NOMO-1 treated with DMSO at 0.1 percent for 48 hours (cell line): ENCODE results near the gene MAP3K14.
A peak's percentile ranks its signal among the peaks of the same experiment; 100 is the strongest.
"Not testable (repeated sequence)": the region's sequence is repeated elsewhere in the genome, so short reads cannot be mapped to it uniquely, and the experiment has no call there.

Experiments
- DNase-seq: peaks from one replicate; lab custom pipeline; 2025; ENCODE audit not compliant: unreplicated experiment; lab: John Stamatoyannopoulos, UW

MAP3K14 gene

DNA sequence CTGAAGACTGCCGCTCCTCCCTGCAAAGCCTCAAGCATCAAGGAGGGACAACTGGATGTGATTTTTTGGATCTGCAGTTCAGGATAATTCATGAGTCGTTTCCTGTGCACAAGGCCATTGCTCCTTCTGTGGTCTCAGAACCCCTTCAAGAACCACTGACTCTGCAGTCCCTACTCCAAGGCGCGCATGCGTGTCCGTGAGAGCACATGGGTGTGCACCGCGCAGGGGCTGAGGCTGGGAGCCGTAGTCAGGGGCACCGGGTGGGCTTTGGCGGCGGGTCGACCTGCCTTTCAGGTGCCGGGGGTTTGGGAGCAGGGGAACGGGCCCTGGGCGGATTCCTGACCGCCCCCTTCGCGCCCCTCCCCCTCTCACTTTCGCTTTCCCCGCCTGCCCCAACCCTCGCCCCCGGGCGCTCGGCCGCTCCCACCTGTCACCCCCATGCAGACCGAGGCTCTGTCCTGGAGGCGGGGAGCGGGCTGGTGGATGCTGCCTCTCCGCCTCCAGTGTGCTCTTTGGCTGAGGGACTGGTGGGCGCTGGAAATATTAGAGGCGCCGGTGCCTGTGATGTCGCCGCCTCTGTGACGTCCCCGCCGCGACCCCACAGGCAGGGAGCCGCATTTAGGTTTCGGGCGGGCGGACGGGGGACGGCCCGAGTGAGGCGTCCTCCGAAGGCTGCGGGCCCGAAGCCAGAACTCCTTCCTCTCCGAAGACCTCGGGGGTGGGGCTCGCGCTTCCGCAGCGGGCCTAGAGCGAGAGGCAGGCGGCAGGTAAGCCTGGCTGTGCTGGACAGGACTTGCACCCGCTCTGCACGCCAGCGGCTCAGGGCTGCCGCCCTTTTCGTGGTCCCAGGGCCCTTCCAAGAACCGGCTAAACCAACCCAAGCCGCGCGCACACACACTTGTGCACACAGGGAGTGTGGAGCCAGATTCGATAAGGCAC lies 55.0 kb downstream of the MAP3K14 start, which contains the start of gene SPATA32:
Gene SPATA32, minus strand, starts transcription at position 518 of the 939 bp plus-strand sequence. Its CDS starts 78 bp downstream, at position 440.
- DNase-seq: no peak

GRCh38 chr17:45260204-45260783 lies 56.5 kb downstream of the MAP3K14 start:
- no peak for DNase-seq

GRCh38 chr17:45258981-45259380 lies 57.8 kb downstream of the MAP3K14 start:
- peak; percentile 18 for DNase-seq

DNA sequence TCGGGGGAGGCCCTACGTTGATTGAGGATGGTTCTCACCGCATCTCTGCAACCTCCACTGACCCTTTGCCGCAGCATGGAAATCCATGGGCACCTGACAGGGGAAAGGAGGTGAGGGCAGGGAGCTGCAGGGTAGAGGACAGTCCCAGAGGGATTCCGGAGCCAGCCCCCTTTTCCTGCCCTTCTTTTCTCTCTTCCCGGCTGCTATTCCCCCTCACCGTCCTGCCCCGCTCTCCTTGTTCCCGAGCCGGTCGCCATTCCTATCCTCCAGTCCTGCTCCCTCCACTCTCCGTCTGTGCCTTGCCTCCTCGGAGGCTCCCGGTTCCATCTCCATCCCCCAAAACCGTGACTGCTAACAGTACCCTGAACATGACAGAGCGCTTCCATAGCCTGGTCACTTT lies 59.7 kb downstream of the MAP3K14 start:
- no peak for DNase-seq

GRCh38 chr17:45256114-45256966 lies 60.5 kb downstream of the MAP3K14 start:
- DNase-seq: no peak

GRCh38 chr17:45255358-45255757 lies 61.5 kb downstream of the MAP3K14 start:
- no peak for DNase-seq

GRCh38 chr17:45253879-45254278 lies 62.9 kb downstream of the MAP3K14 start:
- DNase-seq: no peak

GRCh38 chr17:45253237-45253636 lies 63.6 kb downstream of the MAP3K14 start:
- DNase-seq: not testable (repeated sequence)

GRCh38 chr17:45251931-45252330 lies 64.9 kb downstream of the MAP3K14 start:
- DNase-seq: no peak

DNA sequence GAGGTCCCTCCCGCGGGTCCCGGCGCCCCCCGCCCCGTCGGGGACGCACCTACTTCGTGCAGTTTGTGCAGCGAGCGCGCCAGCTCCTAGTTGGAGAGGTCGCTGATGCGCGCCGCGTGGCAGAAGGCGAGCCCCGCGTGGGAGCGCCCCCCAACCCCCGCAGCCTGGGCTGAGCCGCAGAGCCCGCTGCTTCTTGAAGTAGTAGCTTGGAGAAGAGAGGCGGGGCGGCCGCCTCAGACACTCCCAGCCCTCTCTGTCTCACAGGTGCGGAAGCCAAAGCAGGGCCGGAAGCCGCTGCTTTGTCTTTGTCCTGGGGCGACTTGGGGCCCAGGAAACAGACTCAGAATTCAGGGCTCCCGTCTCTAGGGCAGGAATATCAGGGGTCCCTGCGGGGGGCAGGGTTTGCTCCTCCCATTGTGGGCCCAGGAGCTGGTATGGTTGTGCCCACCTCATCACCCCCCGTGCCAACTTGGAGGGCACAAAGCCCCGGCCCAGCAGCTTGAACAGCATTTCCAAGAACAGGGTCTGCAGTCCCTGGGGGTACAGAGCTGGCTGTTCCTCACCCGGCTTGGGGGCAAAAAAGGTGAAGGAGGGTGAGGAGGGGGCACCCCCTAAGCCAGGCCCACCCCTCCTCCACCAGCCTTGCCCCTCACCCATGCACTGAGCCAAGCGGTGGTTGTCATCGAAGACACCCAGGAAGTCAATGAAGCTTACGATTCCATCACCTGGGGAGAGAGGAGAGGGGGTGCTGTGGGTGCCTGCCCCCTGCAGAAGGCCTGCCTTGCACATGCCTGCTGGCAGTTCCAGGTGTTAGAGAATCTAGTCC lies 68.5 kb downstream of the MAP3K14 start:
- peak; percentile 52 for DNase-seq

- peak; percentile 98 for DNase-seq
These were observed 69.2 kb downstream of the MAP3K14 start for GRCh38 chr17:45247429-45248131.

- no peak for DNase-seq
These were observed 69.9 kb downstream of the MAP3K14 start for GRCh38 chr17:45246861-45247428.

DNA sequence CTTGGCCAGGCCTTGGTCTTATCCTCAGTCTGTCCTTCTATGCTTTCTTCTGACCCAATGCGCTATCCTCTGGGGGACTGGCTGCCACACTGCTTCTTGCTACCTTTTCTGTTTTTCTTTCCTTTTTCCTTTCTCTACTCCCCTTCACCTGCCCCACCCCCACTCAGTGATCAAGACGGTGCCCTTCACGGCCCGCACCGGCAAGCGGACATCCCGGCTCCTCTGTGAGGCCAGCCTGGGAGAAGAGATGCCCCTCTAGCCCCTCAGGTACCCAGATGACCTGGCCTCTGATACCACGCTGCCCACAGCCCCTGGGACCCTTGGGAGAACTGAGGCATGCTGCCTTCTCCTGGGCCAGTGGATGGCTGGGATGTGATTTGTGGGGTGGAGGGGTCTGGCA lies 70.5 kb downstream of the MAP3K14 start:
- no peak for DNase-seq

DNA sequence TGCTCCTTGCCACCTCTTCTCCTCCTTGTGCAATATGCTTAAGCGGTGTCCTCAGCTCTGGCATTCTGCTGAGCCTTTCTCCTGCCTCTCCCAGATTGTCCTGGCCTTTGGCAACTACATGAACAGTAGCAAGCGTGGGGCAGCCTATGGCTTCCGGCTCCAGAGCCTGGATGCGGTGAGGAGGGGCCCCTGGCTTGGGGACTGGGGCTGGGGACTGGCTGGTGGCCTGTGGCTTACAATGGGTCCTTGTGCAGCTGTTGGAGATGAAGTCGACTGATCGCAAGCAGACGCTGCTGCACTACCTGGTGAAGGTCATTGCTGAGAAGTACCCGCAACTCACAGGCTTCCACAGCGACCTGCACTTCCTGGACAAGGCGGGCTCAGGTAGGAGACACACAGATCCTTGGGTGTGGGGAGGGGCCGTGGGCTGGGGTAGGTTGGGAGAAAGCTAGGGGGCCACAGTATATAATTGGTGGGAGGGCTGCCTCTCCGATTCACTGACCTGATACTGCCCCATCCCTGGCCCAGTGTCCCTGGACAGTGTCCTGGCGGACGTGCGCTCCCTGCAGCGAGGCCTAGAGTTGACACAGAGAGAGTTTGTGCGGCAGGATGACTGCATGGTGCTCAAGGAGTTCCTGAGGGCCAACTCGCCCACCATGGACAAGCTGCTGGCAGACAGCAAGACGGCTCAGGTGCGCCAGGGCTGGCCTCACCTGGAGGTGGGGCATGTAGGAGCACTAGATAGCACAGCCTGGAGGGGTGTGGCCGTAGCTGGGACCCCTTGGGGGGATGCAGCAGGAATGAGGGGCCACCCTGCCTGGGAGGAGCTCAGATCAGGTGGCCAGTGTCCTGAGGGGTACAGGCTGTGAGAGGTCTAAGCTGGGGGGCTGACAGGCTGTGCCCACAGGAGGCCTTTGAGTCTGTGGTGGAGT lies 71.8 kb downstream of the MAP3K14 start:
- no peak for DNase-seq

DNA sequence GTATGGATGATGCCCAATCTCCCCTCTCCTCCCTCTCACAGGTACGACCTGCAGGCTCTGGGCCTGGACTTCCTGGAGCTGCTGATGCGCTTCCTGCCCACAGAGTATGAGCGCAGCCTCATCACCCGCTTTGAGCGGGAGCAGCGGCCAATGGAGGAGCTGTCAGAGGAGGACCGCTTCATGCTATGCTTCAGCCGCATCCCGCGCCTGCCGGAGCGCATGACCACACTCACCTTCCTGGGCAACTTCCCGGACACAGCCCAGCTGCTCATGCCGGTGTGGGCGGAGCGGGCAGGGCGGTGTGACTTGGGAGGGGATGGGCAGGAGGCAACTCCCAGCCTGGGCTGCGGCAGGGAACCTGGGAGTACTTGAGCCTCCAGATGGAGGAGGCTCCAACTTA lies 73.1 kb downstream of the MAP3K14 start:
- DNase-seq: no peak

GRCh38 chr17:45242029-45242414 lies 74.8 kb downstream of the MAP3K14 start:
- no peak for DNase-seq

DNA sequence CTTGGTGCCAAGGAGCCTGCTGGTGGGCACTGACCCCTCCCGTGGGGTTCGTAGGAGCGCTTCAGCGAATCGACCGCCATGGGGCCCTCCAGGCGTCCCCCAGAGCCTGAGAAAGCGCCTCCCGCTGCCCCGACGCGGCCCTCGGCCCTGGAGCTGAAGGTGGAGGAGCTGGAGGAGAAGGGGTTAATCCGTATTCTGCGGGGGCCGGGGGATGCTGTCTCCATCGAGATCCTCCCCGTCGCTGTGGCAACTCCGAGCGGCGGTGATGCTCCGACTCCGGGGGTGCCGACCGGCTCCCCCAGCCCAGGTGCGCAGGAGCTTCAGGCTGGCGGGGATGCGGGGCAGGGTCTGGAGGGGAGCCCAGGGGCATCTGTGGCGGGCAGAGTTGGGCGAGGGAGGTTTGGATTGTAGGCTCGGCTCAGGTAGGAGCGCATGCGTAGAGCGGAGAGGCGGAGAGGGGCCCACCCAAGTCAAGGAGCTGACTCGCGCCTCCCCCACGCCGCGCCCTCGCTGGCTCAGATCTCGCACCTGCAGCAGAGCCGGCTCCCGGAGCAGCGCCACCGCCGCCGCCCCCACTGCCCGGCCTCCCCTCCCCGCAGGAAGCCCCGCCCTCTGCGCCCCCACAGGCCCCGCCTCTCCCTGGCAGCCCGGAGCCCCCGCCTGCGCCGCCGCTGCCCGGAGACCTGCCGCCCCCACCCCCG lies 75.3 kb downstream of the MAP3K14 start:
- DNase-seq: no peak

DNA sequence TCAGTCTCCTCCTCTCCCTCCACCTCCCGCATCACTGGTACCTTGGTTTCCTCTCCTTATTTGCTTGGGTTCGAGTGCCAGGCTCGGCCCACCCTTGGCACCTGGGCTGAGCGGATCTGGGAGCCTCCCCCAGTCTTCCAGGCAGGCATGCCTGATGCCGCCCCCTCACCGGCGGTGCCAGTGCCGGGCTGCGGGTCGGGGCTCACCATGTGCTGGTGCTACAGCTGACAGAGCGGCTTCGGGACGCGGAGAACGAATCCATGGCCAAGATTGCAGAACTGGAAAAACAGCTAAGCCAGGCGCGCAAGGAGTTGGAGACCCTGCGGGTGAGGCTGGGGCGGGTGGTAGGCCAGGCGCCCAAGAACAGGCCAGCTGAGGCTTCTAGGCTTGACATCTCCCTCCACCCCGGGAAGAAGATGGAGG lies 75.9 kb downstream of the MAP3K14 start:
- no peak for DNase-seq
